ENCODE data around the gene LTBP1.

The LTBP1 gene

GRCh38 chr2:33391529-33392255 lies 444.9 kb downstream of the LTBP1 start:
- Histone ChIP-seq H3K4me1 (ENCODE audit: insufficient read depth, poor library complexity, severe bottlenecking) (no peaks in the 10 kb centered on the region), H3K27ac (ENCODE audit: poor library complexity, severe bottlenecking) (no peak overlapping the region), H3K27me3 (ENCODE audit: insufficient read depth, poor library complexity, severe bottlenecking) (no peaks in the 10 kb centered on the region), H3K4me3 (ENCODE audit: severe bottlenecking) (no peak overlapping the region), H3K9me3 (ENCODE audit: severe bottlenecking) (no peaks in the 10 kb centered on the region), H3K36me3 (ENCODE audit: low read depth) (no peaks in the 10 kb centered on the region)
- TF ChIP-seq CTCF (IDR thresholded peaks at IDR 0.05; ENCODE audit: poor library complexity, severe bottlenecking), result no peak
- DNase-seq (ENCODE audit: low spot score) (no peak), ATAC-seq (ENCODE audit: low read depth) (no peak)

- ATAC-seq (ENCODE audit: low read depth) (no peak), DNase-seq (ENCODE audit: low spot score) (no peak)
- no peak for TF ChIP-seq CTCF (IDR thresholded peaks at IDR 0.05; ENCODE audit: poor library complexity, severe bottlenecking)
- Histone ChIP-seq H3K36me3 (ENCODE audit: low read depth) (no peaks in the 10 kb centered on the region), H3K27ac (ENCODE audit: poor library complexity, severe bottlenecking) (no peak overlapping the region), H3K27me3 (ENCODE audit: insufficient read depth, poor library complexity, severe bottlenecking) (no peaks in the 10 kb centered on the region), H3K4me3 (ENCODE audit: severe bottlenecking) (no peak overlapping the region), H3K4me1 (ENCODE audit: insufficient read depth, poor library complexity, severe bottlenecking) (no peaks in the 10 kb centered on the region), H3K9me3 (ENCODE audit: severe bottlenecking) (no peaks in the 10 kb centered on the region)
Observed at GRCh38 chr2:33392366-33392765, 445.6 kb downstream of the LTBP1 start.

GRCh38 chr2:33395034-33395433 lies 448.3 kb downstream of the LTBP1 start:
- Histone ChIP-seq H3K27ac (ENCODE audit: poor library complexity, severe bottlenecking) (no peak overlapping the region), H3K27me3 (ENCODE audit: insufficient read depth, poor library complexity, severe bottlenecking) (no peaks in the 10 kb centered on the region), H3K9me3 (ENCODE audit: severe bottlenecking) (no peaks in the 10 kb centered on the region), H3K4me1 (ENCODE audit: insufficient read depth, poor library complexity, severe bottlenecking) (no peaks in the 10 kb centered on the region), H3K36me3 (ENCODE audit: low read depth) (no peaks in the 10 kb centered on the region), H3K4me3 (ENCODE audit: severe bottlenecking) (no peak overlapping the region)
- TF ChIP-seq CTCF (IDR thresholded peaks at IDR 0.05; ENCODE audit: poor library complexity, severe bottlenecking), result no peak
- no peak for DNase-seq (ENCODE audit: low spot score)
- ATAC-seq (ENCODE audit: low read depth), result no peak

GRCh38 chr2:33395655-33396249 lies 449.0 kb downstream of the LTBP1 start:
- Histone ChIP-seq H3K4me3 (ENCODE audit: severe bottlenecking) (no peak overlapping the region), H3K27me3 (ENCODE audit: insufficient read depth, poor library complexity, severe bottlenecking) (no peaks in the 10 kb centered on the region), H3K27ac (ENCODE audit: poor library complexity, severe bottlenecking) (no peak overlapping the region), H3K9me3 (ENCODE audit: severe bottlenecking) (no peaks in the 10 kb centered on the region), H3K4me1 (ENCODE audit: insufficient read depth, poor library complexity, severe bottlenecking) (no peaks in the 10 kb centered on the region), H3K36me3 (ENCODE audit: low read depth) (no peaks in the 10 kb centered on the region)
- DNase-seq (ENCODE audit: low spot score) (no peak), ATAC-seq (ENCODE audit: low read depth) (no peak)
- TF ChIP-seq CTCF (IDR thresholded peaks at IDR 0.05; ENCODE audit: poor library complexity, severe bottlenecking), result peak; percentile 76

- ATAC-seq (ENCODE audit: low read depth), result no peak
Observed at GRCh38 chr2:33404321-33404720, 457.6 kb downstream of the LTBP1 start.

More at GRCh38 chr2:33404321-33404720, 457.6 kb downstream of the LTBP1 start:
- Histone ChIP-seq H3K27ac (ENCODE audit: poor library complexity, severe bottlenecking) (no peak overlapping the region), H3K36me3 (ENCODE audit: low read depth) (no peaks in the 10 kb centered on the region), H3K4me1 (ENCODE audit: insufficient read depth, poor library complexity, severe bottlenecking) (no peaks in the 10 kb centered on the region), H3K4me3 (ENCODE audit: severe bottlenecking) (no peak overlapping the region), H3K27me3 (ENCODE audit: insufficient read depth, poor library complexity, severe bottlenecking) (no peaks in the 10 kb centered on the region), H3K9me3 (ENCODE audit: severe bottlenecking) (peaks cover 2% of the 10 kb centered on the region)
- no peak for DNase-seq (ENCODE audit: low spot score)
- TF ChIP-seq CTCF (IDR thresholded peaks at IDR 0.05; ENCODE audit: poor library complexity, severe bottlenecking), result no peak

Data from RWPE2 (cell line).